ENCODE measurements around the gene ADAMTSL2.

ADAMTSL2 gene

DNA sequence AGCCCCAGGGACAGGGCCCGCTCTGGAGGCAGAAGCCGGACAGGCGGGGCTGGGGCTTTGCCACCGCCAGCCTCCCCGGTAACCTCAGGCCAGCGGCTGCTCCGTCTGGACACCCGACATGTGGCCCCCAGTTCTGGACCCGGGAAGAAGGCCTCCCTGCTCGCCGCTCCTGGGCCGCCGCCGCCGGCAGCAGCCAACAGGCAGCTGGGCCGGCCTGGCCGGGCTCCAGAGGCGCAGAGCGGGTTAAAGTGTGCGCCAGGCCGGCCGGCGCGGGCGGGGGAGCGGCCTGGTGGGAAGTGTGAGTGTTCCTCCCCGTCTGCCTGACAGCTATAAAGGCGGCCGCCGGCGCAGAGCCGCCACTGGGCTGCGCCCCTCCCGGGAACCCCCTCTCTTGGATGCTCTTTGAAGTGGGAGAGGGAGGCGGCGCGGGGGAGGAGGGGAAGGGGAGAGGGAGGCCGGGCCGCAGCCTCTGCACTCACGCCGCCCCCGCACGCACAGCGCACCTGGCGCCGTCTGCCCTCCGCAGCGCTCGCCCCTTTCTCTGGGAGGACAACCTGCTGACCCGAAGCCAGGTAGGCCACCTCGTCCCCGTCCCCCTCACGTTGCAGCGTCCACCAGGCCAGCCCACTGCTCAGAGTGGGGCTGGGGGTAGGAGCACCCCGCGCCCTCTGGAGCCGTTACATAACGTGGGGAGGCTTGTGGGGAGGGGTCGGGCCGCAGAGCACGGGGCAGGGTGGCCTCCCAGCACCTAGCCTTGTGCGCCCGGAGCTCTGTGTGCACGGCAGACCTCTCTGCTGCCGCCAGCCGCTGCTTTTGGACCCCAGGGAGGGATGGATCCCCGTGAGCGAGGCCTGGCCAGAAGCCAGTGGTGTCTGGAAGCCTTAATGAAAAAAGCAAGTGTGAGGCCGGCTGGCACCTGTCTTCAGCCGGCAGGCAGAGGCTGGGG is at the start of gene ADAMTSL2:
Gene ADAMTSL2 (plus strand): TSS at position 359 of the 946 bp plus-strand sequence. CDS start 2,009 bp downstream, outside the sequence.
- peak; percentile 16 for DNase-seq

DNA sequence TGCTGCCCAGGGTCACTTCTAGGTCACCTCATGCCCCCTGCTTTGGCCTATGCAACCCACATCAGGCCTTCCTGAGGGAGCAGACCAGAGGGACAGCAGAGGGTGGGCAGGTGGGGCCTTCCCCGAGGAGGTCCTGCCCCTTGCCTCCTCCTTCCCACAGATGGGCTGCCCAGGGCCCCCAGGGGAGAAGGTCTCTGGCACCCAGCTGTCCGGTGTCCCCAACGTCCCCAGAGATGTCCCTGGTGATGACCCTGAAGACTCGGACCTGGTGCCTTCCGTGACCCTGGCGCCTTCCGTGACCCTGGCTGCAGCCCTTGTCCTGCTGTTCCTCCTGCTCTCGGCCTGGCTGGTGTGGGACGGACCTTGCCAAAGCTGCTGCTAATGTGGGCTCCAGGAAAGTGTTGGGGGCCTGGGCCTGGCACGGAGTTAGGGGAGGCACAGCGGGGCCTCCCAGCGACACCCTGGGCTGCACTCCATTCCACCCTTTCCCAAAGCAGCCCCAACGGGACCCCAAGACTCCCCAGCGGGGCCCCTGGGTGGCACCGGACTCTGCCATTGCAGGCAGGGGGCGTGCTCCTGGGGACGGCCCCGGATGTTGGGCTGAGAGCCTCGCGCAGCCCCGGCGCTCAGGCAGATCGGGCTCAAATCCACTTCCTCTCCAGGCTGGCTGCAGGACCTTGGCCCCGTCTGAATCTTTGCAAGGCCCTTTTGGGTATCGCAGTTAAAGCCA is 48.8 kb upstream of the ADAMTSL2 start:
- no peak for DNase-seq

DNA sequence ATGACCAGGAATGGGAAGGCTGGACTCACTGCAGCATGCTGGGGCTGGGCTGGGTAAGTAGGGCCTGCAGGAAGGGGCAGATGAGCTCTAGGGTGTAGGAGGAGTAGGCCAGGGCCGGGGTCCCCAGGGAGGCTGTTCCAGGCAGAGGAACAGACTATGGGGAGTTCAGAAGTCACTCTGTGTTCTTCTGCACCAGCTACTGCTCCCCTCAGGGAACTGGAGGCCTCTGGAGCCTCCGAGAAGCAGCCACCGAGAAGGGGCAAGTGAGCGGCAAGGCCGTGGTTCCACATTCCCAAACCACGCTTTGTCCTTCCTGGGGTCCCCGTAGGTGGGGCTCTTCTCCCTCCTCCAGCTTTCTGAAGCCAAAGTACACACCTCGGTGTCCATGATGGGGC is 47.2 kb upstream of the ADAMTSL2 start:
- no peak for DNase-seq

DNA sequence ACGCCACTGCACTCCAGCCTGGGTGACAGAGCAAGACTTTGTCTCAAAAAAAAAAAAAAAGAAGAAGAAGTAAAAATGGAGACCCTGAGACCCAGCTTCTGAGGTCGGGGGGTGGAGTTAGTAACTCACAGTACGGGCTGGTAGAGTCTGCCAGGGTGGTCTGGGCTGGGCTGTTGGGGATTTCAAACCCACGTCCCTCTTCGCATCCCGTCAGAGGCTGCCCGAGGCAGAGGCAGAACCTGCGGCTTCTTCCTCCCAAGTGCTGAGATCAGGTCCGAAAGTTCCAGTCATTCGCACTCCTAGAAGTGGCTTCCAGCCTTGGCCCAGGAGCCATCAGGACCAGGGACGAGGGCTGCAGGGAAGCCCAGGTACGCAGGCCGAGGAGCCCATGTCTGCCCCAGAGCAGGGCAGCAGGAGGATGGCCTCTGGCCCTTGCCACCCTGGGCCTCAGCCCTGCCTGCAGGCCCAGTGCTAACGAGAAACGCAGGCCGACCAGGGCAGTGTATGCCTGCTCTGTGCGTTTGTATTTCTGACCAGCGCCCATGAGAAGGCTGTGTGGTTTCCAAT is 45.7 kb upstream of the ADAMTSL2 start:
- DNase-seq: no peak

DNA sequence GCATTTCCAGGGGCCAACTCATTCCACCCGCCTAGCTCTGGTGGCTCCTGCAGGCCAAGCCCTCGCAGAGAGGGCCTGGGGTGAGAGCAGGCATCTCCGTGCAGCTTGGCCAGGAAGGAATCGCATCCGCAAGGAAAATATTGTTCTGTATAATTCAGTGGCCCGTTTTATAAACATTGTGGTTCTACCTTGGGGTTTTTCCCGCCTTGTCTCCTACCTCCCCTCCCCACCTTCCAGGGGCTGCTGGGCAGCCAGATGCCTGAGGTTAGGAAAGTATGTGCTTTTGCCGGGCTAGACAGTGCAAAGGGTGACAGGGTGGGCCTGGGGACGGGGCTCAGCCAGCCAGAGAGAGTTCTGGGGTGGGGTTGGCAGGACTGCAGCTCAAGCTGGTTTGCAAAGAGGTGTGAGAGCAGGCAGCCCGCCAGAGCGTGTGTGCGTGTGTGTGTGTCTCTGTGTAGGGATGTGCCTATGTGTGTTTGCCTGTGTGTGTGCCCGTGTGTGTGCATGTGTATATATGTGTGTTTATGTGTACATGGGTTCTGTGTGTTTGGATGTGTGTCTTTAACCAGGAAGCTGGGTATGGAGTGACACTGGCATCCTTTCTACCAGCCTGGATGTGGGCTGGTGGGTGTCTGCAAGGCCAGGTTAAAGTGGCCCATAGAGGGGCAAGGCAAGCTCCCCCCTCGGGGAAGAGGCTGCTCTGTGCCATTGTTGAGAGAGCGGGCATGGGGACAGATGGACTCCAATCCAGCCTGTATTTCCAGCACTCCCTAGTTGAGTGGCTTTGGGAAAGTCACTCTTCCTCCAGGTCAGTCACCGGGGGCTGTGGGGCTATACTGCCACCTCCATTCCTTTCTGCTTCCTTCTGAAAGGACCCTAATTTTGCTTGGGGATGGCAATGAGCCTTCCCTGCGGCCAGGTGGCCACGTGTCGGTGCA is 45.0 kb upstream of the ADAMTSL2 start:
- DNase-seq: no peak

DNA sequence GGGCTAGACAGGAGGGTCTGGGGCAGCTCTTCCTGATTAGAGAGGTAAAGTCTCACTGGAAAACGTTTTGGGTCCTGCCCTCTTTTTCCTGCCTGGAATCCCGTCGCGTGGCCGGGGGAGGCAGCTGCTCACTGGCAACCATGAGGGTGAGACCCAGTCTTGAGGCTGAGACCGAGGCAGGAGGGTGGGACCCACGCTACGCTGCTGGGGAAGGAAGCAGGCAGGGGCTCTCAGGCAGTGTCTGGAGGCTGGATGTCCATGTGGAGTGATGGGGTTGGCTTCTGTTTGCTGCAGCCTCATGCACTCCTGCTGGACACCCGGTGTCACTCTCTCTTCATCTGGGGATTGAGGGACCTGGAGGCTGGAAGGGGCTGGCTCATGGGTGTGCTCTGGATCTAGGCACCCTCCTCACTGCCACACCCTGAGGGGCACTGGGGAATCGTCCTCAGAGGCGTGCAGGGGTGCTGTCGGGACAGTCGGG is 44.3 kb upstream of the ADAMTSL2 start:
- no peak for DNase-seq

DNA sequence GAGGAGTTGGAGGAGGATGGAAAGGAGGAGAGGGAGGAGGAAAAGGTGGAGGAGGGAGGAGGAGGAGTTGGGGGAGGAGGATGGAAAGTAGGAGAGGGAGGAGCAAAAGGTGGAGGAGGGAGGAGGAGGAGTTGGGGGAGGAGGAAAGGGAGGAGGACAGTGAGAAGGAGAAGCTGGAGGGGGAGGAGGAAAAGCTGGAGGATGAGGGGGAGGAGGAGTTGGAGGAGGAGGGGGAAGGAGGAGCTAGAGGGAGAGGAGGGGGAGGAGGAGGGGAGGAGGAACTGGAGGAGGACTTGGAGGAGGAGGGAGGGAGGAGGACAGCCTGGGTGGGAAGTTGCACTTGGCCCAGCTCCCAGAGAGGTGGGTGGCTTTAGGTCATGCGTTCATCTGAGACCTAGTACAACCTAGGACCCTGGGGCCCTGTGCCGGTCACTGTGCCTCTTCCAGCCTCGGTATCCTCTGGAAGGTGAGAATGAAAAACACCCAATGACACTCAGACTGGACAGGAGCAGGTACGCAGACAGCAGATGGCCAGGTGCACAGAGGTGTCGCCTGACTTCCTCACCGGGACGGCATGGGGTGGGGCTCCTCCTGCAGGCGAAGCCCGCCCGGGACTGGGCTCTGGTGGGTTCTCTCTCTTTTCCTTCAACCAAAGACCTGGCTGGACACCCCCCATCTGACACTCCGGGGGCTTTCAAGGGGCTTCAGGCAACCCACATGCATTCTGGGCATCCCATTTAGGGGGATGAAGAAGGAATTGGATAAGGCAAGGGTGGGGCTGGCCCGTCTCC is 43.4 kb upstream of the ADAMTSL2 start:
- no peak for DNase-seq

DNA sequence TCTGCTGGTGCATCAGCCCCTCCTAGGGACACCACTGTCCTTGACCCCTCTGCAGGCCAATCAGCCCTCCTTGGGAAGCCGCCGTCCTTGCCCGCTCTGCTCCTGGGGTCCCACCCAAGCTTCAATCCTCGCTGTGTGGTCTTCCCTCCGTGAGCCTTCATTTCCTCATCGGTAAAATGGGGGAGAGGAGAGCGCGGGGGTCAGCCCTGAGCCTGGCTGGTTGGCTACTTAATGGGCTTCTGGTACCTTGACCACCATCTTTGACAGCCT is 42.9 kb upstream of the ADAMTSL2 start:
- no peak for DNase-seq

DNA sequence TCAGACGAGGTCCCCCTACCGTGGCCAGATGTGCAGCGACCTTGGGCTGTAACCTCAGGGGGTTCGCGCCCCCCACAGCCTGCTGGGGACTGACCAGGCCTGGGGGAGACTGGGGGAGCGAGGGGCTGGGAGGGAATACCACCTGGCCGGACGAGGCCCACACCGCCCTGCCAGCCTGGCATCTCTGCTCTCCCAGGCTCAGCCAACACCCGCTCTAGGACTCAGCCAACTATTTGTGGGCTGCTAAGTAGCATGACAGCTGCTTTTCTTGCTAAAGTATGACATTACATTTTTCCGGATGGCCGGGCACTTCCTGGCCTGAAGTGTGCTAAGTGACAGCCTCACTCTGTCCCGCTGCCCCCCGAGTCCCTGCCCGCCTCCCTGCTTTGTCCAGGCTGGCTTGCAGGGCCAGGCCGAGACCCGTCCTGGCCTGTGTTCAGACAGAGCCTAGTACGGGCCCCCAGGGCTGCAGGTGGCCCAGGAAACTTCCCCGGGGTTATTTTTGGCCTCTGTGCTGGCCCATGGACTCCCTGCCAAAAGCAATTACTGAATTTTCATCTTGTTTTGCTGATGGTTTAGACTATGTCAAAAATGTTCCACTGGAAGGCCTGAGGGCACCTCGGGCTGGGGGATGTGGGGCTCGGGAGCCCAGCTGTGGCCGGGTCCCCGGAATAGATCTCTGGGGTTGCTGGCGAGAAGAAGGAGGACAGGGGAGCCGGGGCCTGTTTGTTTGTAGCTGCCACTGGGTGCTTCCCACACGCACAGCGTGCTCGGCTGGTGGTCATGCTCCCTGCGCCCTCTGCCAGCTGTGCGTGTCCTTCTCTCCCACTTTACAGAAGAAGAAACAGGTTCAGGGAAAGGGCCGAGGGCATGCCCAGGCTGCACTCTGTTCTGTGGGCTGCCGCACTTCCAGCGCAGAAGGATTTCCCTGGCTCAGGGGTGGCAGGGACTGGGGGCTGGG is 42.2 kb upstream of the ADAMTSL2 start:
- no peak for DNase-seq

DNA sequence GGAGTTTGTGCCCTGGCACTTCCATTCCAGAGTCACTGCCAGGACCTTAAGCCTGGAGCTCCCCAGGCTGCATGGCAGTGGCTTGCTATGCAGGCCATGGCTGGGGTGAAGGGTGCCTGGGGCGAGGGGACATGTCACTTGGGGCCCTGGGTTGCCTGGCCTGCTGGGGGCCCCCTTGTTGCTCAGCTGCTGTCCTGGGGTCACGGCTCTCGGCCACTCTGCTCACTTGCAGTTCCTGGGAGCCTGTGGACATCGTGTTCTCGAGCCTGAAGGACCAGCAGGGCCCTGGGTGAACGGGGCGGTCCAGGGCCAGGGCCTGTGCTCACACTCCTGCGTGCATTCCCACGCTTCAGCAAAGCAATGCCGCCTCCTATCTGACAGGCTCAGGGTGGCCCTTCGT is 41.1 kb upstream of the ADAMTSL2 start:
- no peak for DNase-seq

DNA sequence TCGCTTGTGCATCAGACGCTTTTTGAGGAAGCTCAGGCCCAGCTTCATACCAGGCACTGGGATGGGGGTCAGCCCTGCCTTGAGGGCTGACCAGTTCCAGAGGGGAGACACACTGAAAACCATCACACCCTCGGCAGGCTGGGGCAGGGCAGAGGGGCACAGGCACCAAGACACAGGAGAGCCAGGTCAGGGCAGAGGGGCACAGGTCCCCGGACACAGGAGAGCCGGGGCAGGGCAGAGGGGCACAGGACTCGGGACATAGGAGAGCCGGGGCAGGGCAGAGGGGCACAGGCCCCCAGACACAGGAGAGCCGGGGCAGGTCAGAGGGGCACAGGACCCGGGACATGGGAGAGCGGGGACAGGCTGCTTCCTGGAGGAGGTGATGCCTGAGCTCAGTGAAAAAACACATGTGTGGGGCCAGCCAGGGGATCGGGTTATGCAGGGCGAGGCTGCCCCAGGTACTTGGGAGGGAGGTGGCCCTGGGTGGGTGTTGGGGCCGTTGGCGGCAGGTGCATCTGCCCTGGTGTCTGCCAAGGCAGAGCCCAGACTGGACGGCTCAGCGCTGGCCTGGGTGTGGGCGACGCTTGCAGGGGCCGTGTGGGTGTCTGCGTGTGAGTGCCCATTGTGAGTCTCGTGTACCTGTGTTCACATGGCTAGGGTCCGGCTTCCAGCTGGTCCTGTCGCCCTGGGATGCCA is 40.5 kb upstream of the ADAMTSL2 start:
- DNase-seq: no peak

DNA sequence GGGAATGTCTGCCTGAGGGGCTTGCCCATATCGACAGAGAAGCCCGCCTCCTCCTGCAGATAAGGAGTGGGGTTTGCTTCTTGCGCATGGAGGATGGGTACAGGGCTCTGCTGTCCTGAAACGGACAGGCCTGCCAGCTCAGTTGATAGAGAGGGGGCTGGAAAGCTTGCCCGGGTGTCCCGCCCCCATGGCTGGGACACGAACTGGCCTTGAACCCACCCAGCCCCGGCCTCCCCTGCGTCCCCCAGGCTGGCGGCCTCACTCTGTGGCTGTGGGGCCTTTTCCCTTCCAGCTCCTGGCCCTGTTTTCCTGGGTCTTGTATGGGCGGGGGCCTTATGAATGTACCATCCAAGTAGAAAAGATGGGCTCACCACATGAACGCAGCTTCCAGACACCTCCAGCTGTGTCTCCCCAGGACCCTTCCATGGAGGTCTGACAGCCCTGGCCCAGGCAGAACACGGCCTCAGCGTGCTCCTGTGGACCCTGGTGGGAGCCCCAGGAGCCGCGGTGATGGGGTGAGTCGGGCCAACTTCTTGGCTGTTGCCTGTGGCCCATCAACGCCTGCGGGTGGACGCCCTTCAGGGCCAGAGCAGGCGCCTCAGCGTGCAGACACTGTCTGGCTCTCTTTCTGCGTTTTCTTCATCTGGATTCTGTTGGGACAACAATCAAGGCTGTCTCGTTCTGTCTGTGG is 39.7 kb upstream of the ADAMTSL2 start:
- DNase-seq: no peak

DNA sequence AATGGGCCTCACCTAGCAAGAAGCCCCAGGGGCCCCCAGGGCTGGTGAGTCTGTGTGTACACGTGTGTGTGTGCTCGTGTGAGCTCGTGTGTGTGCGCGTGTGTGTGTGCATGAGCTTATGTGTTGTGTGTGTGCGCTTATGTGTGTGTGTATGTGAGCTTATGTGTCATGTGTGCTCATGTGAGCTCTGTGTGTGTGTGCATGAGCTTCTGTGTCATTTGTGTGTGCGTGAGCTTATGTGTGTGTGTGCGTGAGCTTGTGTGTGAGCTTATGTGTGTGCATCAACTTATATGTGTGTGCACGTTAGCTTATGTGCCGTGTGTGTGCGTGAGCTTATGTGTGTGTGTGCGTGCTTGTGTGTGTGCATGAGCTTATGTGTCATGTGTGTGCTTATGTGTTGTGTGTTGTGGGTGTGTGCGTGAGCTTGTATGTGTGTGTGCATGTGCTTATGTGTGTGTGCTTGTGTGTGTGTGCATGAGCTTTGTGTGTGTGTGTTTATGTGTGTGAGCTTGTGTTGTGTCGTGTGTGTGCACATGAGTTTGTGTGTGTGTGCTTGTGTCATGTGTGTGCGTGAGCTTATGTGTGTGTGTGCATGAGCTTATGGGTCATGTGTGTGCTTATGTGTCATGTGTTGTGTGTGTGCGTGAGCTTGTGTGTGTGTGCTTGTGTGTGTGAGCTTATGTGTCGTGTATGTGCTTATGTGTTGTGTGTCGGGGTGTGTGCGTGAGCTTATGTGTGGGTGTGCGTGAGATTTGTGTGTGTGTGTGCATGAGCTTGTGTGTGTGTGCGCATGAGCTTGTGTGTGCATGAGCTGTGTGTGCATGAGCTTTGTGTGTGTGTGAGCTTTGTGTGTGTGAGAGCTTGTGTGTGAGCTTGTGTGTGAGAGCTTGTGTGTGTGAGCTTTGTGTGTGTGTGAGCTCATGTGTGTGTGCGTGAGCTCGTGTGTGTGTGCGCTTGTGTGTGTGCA is 38.9 kb upstream of the ADAMTSL2 start:
- DNase-seq: no peak

DNA sequence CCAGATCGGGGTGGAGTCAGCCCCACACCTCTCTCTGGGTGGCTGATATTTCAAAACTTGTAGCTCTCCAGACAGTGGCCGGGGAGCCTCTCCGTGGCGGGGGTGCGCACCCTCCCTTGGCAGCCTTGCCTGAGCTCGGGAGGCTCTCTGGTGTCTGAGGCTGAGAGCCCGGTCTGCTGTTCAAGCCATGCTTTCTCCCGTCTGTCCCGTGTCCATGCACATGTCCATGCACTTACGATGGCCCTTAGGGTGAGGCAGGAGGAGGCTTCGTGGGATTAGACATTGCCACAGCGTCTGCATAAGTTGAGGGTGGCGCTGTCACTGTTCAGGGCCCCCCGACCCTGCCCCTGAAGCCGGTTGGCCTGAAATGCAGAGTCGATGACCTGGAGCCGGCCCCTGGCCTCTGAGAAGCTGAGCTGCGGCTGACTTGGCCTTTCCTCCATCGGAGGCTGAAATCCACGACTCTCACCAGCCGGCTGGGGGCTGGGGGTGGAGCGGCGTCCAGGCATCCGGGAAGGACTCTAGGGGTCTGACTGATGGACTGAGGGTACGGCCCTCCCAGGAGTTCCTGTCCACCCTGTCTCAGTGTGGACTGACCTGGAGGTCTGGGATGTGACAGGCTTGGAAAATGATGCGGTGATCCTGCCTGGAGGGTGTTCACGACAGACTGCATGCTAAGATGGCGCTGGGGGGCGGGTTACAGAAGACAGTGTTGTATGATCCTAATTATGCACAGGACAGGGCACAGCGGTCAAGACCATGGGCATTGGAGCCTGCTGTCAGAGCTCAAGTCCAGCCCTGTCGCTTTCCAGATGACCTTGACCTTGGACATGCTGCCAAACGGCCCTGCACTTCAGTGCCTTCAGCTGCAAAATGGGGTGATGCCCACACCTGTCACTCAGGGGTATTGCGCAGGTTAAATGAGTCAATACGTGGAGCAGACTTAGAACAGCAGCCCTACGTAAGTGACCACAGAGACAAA is 37.4 kb upstream of the ADAMTSL2 start:
- no peak for DNase-seq

DNA sequence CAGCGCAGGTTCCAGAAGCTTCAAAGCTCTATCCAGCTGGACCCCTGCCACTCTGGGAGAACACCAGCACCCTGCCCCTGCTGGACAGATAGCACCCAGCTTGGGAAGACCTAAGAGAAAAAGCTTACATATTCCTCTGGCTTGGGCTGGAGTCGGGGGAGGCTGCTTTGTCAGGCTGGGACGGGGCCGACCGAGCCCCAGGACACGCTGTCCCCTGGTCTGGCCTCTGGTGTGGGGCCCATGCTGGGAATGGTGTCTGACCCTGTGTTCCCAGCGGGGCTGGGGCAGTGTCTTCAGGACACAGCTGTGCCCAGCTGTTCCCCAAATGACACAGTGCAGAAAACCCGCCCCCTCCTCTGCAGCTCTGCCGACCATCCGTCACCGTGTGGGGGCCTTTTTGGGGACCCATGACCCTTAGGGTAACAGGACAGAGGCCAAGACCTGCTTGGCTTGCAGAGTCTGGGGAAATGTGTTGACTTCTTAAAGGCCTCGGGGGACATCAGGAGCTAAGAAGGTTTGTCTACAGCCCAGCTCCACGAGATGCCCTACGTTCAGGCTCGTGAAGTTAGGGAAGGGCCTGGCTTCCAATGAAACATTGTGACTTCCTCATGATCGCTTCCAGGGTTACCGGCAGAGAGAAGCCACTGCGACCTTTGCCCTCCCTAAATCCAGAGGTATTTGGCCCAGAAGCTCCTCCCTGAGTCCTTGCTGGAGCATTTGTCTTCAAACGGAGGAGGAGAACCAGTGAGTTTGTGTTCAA is 35.2 kb upstream of the ADAMTSL2 start:
- DNase-seq: no peak

DNA sequence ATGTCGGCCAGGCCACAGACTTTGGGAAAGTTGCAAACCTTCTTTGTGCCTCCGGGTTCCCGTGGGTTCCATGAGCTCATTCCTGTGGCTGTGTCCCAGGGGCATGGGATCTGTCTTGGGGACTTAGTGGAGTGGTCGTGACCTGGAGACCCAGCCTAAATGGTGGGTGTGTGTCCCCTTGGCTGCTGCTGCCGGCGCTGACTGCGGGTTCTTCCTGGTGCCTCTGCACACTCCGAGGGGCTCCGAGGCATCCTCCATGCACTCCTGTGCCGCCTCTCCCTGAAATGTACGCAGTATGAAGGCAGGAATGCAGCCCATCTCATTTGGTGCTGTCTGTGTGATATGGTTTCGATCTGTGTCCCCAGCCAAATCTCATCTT is 34.6 kb upstream of the ADAMTSL2 start:
- no peak for DNase-seq
